Measurements from ENCODE around the gene NRROS.

Gene NRROS

GRCh38 chr3:196650740-196651311 is 11.3 kb downstream of the NRROS start:
- DNase-seq (ENCODE audit: low read depth in 2 of 2) = no peak

- no peak for DNase-seq (ENCODE audit: low read depth in 2 of 2)
Measured at GRCh38 chr3:196651819-196652218, 12.3 kb downstream of the NRROS start.

DNA sequence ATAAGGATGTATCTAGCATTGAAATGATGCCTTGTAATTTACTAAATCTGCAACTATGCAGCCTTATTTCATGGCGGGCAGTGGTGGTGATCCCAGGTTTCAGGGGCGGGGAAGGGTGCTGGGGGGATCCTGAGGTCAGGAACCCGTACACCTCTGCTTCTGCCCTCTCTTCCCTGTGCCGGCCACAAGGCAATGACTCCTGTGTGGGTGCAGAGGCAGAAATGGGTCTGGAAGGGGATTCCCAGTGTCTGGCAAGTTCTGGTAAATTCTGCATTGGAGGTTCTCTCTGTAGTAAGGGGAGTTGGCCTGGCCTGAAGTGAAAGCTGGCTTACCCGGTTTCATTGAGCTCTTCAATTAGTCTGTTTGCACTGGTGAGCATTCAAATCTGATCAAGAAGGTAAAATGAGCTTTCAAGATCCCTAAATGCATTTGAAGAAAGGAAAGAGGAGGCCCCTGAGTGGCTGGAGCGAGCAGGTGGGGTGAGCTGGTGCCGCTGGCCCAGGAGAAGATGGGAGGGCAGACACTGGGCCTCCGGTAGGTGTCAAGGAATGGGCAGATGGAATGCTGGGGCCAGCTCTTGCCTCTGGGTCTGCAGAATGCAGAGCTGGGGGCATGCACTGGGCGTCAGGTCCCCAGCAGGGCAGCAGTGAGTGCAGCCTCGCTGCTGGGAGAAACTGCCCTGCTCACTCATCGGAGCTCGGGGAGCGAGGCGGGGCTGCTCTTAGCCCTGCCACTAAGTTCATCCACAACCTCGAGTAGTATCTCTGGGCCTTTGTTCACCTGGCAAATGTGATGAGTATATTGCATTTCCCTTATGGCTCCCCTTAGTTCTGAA is 13.7 kb downstream of the NRROS start:
- no peak for DNase-seq (ENCODE audit: low read depth in 2 of 2)

DNA sequence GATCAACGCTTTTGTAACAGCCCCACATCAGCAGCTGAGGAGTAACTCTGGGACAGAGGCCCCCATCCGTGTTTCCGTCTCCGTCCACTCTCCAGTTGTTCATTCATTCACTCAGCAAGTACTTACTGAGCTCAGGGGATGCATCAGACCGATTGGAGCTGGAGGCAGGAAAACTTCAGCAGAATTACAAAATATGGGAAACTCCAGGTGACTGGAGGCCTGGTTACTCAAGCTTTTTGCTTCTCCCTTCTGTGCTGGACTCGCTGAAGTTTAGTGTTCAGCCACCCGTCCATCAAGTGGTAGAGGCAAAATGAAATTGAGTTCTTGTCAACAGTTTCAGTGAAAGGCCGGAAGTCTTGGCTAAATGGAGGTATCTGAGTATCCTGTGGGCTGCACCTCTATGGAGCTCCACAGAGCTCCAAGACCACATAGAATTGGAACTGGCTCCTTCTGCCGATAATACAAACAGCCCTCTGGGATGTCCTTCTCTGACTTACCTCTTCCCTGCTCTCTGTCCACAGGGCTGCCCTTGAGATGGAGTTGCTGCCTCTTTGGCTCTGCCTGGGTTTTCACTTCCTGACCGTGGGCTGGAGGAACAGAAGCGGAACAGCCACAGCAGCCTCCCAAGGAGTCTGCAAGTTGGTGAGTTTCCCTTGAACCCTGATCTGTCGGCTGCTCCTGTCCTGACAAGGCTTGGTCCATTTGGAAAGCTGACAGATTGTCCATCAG is 14.7 kb downstream of the NRROS start:
- no peak for DNase-seq (ENCODE audit: low read depth in 2 of 2)

DNA sequence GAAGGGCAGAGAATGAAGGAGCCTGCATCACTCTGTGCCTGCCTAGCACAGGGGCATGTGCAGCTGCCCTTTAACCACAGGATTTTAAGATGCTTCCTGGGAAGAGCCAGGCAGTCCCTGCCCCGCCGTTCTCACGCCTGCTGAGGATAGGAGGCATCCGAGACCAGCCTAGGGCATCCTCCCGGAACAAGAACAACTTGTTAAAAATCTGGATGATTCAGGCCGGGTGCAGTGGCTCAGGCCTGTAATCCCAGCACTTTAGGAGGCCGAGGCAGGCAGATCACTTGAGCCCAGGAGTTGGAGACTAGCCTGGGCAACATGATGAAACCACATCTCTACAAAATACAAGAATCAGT is 15.2 kb downstream of the NRROS start:
- no peak for DNase-seq (ENCODE audit: low read depth in 2 of 2)

DNA sequence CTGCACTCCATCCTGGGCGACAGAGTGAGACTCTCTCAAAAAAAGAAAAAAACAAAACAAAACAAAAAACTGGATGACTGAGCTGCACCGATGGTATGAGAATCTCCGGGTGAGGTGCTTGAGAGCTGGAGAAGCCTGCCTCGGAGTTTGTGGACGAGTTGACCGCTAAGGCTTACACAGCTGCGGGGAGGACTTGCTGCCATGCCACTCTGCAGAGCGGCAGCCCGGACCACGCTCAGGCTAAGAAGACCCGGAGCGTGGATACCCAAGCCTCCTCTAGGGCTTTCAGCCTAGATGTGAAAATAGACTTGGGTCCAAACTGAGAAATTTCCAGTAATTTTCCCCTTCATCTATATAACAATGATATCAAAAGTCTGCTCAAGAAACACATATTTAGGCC is 16.0 kb downstream of the NRROS start:
- no peak for DNase-seq (ENCODE audit: low read depth in 2 of 2)

DNA sequence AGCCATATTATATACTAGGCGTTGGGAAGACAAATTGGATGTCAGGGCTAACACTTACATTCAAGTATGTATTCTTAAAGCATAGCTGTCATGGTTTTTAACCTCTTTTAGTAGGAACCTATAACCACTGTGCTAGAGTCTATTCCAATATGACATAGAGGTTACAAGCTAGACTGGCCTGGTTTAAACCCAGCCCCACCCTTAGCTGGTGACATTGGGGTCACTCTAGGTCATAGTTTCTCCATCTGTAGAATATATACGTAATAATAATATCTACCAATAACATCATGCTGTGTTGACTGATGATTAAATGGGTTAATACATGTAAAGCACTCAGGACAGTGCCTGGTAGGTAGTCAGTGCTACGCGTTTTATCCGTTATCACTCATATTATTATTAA is 16.7 kb downstream of the NRROS start:
- DNase-seq (ENCODE audit: low read depth in 2 of 2) = no peak

DNA sequence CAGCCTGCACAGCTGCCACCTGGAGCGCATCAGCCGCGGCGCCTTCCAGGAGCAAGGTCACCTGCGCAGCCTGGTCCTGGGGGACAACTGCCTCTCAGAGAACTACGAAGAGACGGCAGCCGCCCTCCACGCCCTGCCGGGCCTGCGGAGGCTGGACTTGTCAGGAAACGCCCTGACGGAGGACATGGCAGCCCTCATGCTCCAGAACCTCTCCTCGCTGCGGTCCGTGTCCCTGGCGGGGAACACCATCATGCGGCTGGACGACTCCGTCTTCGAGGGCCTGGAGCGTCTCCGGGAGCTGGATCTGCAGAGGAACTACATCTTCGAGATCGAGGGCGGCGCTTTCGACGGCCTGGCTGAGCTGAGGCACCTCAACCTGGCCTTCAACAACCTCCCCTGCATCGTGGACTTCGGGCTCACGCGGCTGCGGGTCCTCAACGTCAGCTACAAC is 20.4 kb downstream of the NRROS start:
- no peak for DNase-seq (ENCODE audit: low read depth in 2 of 2)

DNA sequence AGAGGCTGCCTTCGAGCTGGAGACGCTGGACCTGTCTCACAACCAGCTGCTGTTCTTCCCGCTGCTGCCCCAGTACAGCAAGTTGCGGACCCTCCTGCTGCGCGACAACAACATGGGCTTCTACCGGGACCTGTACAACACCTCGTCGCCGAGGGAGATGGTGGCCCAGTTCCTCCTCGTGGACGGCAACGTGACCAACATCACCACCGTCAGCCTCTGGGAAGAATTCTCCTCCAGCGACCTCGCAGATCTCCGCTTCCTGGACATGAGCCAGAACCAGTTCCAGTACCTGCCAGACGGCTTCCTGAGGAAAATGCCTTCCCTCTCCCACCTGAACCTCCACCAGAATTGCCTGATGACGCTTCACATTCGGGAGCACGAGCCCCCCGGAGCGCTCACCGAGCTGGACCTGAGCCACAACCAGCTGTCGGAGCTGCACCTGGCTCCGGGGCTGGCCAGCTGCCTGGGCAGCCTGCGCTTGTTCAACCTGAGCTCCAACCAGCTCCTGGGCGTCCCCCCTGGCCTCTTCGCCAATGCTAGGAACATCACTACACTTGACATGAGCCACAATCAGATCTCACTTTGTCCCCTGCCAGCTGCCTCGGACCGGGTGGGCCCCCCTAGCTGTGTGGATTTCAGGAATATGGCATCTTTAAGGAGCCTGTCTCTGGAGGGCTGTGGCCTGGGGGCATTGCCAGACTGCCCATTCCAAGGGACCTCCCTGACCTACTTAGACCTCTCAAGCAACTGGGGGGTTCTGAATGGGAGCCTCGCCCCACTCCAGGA is 21.1 kb downstream of the NRROS start:
- no peak for DNase-seq (ENCODE audit: low read depth in 2 of 2)

GRCh38 chr3:196661400-196661799 is 21.9 kb downstream of the NRROS start:
- no peak for DNase-seq (ENCODE audit: low read depth in 2 of 2)

- DNase-seq (ENCODE audit: low read depth in 2 of 2) = no peak
Measured at GRCh38 chr3:196662033-196662432, 22.5 kb downstream of the NRROS start.

DNA sequence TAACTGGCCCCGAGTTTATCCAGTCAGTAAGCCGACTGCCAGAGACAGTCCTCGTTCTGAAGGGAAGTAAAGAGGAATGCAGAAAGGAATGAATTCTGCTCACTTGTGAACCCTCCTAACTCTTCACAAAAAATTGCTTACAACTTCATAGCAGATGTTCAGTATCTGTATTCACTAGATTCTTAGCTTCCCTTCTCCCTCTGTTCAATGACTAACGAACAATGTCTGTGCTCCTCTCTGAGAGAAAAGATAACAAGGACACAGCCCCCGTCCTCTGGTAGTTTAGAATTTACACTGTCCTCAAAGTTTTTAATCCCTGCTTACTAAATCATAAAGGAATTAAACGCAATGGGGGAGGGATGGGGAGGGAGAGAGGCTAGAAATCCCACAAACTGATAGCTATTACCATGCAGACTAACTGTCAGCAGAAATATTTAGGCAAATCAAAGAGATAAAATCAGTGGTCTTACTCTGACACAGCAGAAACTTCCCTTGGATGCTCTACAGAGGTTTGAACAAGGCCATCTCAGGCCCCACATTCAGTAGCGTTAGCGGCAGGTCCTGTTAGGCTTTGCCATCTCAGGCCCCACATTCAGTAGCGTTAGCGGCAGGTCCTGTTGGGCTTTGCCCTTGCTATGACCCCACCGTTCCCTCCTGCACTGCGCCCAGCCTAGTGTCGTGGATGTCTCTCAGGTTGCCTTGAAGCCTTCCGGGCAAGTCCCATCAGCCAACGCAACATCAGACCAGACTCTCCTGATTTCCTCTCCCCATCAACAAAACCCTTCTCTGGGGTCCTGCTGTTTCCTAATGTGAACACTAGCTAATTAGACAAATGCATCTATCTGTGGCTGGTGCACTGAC is 23.4 kb downstream of the NRROS start:
- DNase-seq (ENCODE audit: low read depth in 2 of 2) = no peak

DNA sequence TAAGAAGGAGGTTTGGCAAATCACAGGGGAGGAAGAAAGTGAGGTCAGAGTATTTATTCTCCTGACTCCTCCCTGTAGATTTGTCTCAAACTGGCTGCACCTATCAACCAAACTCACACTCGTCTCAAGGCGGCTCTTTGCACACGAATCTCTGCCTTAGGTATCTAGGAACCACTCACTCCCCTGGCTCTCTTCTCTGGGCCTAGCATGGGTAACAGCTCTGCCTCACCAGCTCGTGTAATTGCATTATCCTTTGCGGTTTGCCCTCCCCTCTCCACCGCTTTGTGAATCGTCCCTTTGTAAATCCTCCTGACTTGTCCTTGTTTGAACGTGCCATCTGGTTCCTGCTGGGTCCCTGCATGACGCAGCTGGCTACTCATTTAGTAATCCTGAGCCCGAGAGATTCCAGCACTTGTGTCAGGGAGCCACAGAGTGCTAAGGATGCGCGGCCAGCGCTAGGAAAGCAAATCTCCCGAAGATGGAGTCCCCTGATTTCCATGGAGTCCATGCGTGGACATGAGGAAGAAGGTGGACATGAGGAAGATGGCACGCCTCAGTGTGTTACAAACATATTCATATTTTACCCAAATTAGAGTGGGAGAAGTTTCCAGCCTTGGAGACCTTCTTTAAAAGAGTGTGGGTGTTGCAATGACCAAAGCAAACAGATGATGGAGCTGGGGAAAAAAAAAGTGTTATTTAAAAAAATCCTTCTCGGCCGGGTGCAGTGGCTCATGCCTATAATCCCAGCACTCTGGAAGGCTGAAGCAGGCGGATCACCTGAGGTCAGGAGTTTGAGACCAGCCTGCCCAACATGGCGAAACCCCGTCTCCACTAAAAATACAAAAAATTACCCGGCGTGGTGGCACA is 26.7 kb downstream of the NRROS start:
- DNase-seq (ENCODE audit: low read depth in 2 of 2) = no peak

- DNase-seq (ENCODE audit: low read depth in 2 of 2) = no peak
Measured at GRCh38 chr3:196667056-196667825, 27.7 kb downstream of the NRROS start.

- no peak for DNase-seq (ENCODE audit: low read depth in 2 of 2)
Measured at GRCh38 chr3:196670339-196670738, 30.8 kb downstream of the NRROS start.

DNA sequence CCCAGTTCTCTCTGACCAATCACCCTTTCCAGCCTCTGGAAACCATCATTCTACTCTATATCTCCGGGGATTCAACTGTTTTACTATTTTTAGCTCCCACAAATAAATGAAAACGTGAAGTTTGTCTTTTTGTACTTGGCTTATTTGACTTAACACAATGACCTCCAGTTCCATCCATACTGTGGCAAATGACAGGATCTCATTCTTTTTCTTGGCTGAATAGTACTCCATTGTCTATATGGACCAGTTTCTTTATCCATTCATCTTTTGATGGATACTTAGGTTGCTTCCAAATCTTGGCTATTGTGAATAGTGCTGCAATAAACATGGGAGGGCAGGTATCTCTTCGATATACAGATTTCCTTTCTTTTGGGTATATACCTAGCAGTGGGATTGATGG is 34.1 kb downstream of the NRROS start:
- no peak for DNase-seq (ENCODE audit: low read depth in 2 of 2)

DNA sequence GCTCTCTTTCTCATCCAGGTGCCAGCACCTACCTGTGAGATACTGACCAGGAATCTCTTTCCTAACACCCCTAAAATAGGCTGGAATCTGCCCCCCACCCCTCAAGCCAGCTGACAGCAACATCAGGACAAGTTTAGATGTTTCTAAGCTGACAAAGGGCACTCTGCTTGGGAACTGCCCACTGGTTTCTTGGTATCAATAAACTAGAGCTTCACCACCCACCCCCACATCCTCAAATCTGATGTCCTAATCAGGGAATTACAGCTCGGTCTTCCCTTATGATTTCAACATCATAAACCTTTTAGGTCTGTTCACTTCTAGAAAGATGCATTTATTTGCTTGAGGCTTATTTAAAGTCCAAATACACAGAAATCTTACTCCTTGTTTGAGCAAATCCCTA is 37.9 kb downstream of the NRROS start:
- no peak for DNase-seq (ENCODE audit: low read depth in 2 of 2)

DNA sequence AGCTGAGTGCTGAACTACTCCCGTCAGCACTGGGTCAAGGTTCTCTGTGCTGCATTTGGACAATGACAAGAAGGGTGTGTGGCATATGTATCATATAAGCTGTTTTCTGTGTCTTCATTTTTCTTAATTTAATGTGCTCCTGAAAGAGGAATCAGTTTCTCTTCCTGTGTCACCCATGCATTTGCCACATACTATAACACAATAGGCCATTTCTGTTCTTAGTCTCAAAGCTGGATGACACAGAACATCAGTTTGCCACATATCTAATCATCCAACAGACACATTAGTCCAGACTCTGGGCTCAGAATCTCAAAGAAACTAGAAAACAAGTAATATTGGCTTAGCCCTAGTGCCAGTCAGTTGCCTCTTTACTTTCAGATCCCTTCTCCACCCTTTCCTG is 38.4 kb downstream of the NRROS start:
- DNase-seq (ENCODE audit: low read depth in 2 of 2) = no peak

All from stimulated activated CD4-positive, alpha-beta T cell treated with anti-CD3 and anti-CD28 coated beads, Interleukin-1b, Interleukin-23, amount 100 ng/mL, for 1 hour (primary cell).